ENCODE data around the gene LENG1. TPM values are rescaled to one million over a fixed set of nuclear protein-coding genes. Genes with fewer than 3 reads are reported as not detected.
A peak's percentile ranks its signal among the peaks of the same experiment; 100 is the strongest.

Gene LENG1
- total RNA-seq, 2 donors from 2014 or later, result 3.6 to 4.0 TPM

DNA sequence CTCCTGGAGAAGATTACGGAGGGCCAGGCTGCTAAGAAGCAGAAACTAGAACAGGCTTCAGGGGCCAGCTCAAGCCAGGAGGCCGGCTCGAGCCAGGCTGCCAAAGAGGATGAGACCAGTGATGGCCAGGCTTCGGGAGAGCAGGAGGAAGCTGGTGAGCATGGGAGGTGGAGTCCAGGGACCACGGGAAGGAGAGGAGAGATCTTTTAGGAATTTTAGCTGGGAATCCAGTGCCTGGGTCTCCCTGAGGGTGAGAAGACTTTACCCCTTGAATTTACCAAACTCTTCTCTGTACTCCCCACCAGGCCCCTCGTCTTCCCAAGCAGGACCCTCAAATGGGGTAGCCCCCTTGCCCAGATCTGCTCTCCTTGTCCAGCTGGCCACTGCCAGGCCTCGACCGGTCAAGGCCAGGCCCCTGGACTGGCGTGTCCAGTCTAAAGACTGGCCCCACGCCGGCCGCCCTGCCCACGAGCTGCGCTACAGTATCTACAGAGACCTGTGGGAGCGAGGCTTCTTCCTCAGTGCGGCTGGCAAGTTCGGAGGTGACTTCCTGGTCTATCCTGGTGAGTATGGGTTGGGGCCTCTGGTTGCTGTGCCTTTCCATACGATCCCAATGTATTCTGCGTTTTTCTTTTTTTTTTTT lies 32.4 kb upstream of the LENG1 start:
- no peak for DNase-seq
- H3K27me3 Mint-ChIP-seq (ENCODE audit: insufficient read depth), result no peaks in the 10 kb centered on the region
- Histone ChIP-seq H3K27me3 (ENCODE audit: control insufficient read depth, insufficient read depth, low read length, poor library complexity, severe bottlenecking) (no peaks in the 10 kb centered on the region), H3K27ac (ENCODE audit: low read depth, low read length) (peak overlapping the region; percentile 98), H3K4me3 (ENCODE audit: low read length) (peak overlapping the region; percentile 96), H3K9ac (ENCODE audit: extremely low read depth, low read length, poor library complexity, severe bottlenecking) (peak overlapping the region; percentile 79), H3K9me3 (ENCODE audit: control insufficient read depth, low read length) (no peaks in the 10 kb centered on the region), H3K4me1 (ENCODE audit: control insufficient read depth, insufficient read depth, low read length) (no peaks in the 10 kb centered on the region), H3K36me3 (ENCODE audit: control insufficient read depth, insufficient read depth, low read length) (peaks cover 39% of the 10 kb centered on the region)
- 68% methylated on average over 9 to 19 of the region's 19 CpGs for WGBS, 2 experiments (ENCODE audit: insufficient coverage in 1 of 2, insufficient read length in 1 of 2)
- peaks cover 14% of the 10 kb centered on the region for H3K4me1 Mint-ChIP-seq
- peak overlapping the region; percentile 76 for H3K4me3 Mint-ChIP-seq
- H3K36me3 Mint-ChIP-seq (ENCODE audit: low read depth), result peaks cover 46% of the 10 kb centered on the region
- TF ChIP-seq CTCF (conservative IDR thresholded peaks at IDR 0.05), result no peak
- H3K27ac Mint-ChIP-seq, result peak overlapping the region; percentile 93
- no peaks in the 10 kb centered on the region for H3K9me3 Mint-ChIP-seq

- H3K4me1 ChIP-seq (ENCODE audit: control insufficient read depth, insufficient read depth, low read length), result no peaks in the 10 kb centered on the region
- no peaks in the 10 kb centered on the region for H3K9me3 ChIP-seq (ENCODE audit: control insufficient read depth, low read length)
- no peak for TF ChIP-seq CTCF (conservative IDR thresholded peaks at IDR 0.05)
- H3K4me3 Mint-ChIP-seq, result peak within 1 kb of the TSS; percentile 76
- peak within 1 kb of the TSS; percentile 88 for H3K9ac ChIP-seq (ENCODE audit: extremely low read depth, low read length, poor library complexity, severe bottlenecking)
- H3K9me3 Mint-ChIP-seq, result no peaks in the 10 kb centered on the region
- DNase-seq, result peak; percentile 94
- no peaks in the 10 kb centered on the region for H3K27me3 ChIP-seq (ENCODE audit: control insufficient read depth, insufficient read depth, low read length, poor library complexity, severe bottlenecking)
- H3K36me3 ChIP-seq (ENCODE audit: control insufficient read depth, insufficient read depth, low read length), result peaks cover 43% of the 10 kb centered on the region
- H3K4me3 ChIP-seq (ENCODE audit: low read length), result peak within 1 kb of the TSS; percentile 96
- H3K27ac Mint-ChIP-seq, result peak within 1 kb of the TSS; percentile 100
- H3K27me3 Mint-ChIP-seq (ENCODE audit: insufficient read depth), result no peaks in the 10 kb centered on the region
- peaks cover 50% of the 10 kb centered on the region for H3K36me3 Mint-ChIP-seq (ENCODE audit: low read depth)
- H3K4me1 Mint-ChIP-seq, result peaks cover 14% of the 10 kb centered on the region
- 0 to 2% methylated on average over 19 to 77 of the region's 77 CpGs for WGBS, 2 experiments (ENCODE audit: insufficient coverage in 1 of 2, insufficient read length in 1 of 2)
- peak within 1 kb of the TSS; percentile 98 for H3K27ac ChIP-seq (ENCODE audit: low read depth, low read length)
Measured at GRCh38 chr19:54191011-54191810, 31.7 kb upstream of the LENG1 start, which contains the start of gene TSEN34. TSS of gene TSEN34 (plus strand) at chr19:54191308. CDS start at chr19:54191365, 57 bp downstream.

DNA sequence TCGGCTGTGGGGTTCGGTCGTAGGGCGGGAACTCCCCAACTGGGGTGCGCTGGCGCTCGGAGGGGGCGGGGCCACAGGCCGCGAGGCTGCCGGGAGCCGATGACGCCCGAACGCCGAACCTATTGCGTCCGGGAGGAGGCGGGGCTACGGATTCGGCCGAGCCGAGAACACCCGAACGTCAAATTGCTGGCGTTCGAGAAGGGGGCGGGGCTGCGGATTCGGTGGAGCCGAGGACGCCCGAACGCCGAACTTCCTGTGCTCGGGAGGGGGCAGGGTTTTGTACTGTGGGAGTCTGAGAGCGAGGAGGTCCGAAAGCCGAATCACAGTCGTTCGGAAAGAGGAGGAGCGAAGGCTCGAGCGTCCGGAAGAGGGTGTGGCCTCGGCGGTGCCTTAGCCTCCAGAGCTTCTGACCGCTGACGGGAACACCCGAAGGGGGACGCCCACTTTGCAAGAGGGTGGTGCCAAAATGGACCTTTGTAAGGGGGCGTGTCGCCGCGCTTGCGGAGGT lies 31.0 kb upstream of the LENG1 start:
- peaks cover 52% of the 10 kb centered on the region for H3K36me3 Mint-ChIP-seq (ENCODE audit: low read depth)
- no peaks in the 10 kb centered on the region for H3K9me3 Mint-ChIP-seq
- DNase-seq, result peak; percentile 100
- 0% methylated on average over 18 to 56 of the region's 56 CpGs for WGBS, 2 experiments (ENCODE audit: insufficient coverage in 1 of 2, insufficient read length in 1 of 2)
- TF ChIP-seq CTCF (conservative IDR thresholded peaks at IDR 0.05), result no peak
- Histone ChIP-seq H3K9ac (ENCODE audit: extremely low read depth, low read length, poor library complexity, severe bottlenecking) (peak overlapping the region; percentile 88), H3K4me3 (ENCODE audit: low read length) (peak overlapping the region; percentile 96), H3K9me3 (ENCODE audit: control insufficient read depth, low read length) (no peaks in the 10 kb centered on the region), H3K27me3 (ENCODE audit: control insufficient read depth, insufficient read depth, low read length, poor library complexity, severe bottlenecking) (no peaks in the 10 kb centered on the region), H3K27ac (ENCODE audit: low read depth, low read length) (peak overlapping the region; percentile 98), H3K4me1 (ENCODE audit: control insufficient read depth, insufficient read depth, low read length) (no peaks in the 10 kb centered on the region), H3K36me3 (ENCODE audit: control insufficient read depth, insufficient read depth, low read length) (peaks cover 44% of the 10 kb centered on the region)
- H3K27me3 Mint-ChIP-seq (ENCODE audit: insufficient read depth), result no peaks in the 10 kb centered on the region
- H3K27ac Mint-ChIP-seq, result peak overlapping the region; percentile 100
- peak overlapping the region; percentile 76 for H3K4me3 Mint-ChIP-seq
- H3K4me1 Mint-ChIP-seq, result peaks cover 14% of the 10 kb centered on the region

Data from endodermal cell (in vitro differentiated cells).